ENCODE measurements around the gene GID8. TPM values are rescaled to one million over a fixed set of nuclear protein-coding genes. Genes with fewer than 3 reads are reported as not detected.
A peak's percentile ranks its signal among the peaks of the same experiment; 100 is the strongest.

GID8 gene
- total RNA-seq, 1 experiment from 2014 or later, result 25.3 TPM

- no peak for DNase-seq (ENCODE audit: low read depth)
Observed at GRCh38 chr20:62984666-62985443, 46.9 kb downstream of the GID8 start.

- DNase-seq (ENCODE audit: low read depth), result no peak
Observed at GRCh38 chr20:62985444-62985778, 47.5 kb downstream of the GID8 start.

GRCh38 chr20:62986257-62986800 lies 48.4 kb downstream of the GID8 start:
- no peak for DNase-seq (ENCODE audit: low read depth)

- DNase-seq (ENCODE audit: low read depth), result no peak
Observed at GRCh38 chr20:62987114-62987513, 49.2 kb downstream of the GID8 start.

- no peak for DNase-seq (ENCODE audit: low read depth)
Observed at GRCh38 chr20:62989201-62989601, 51.3 kb downstream of the GID8 start.

GRCh38 chr20:62990306-62990825 lies 52.4 kb downstream of the GID8 start:
- no peak for DNase-seq (ENCODE audit: low read depth)

- DNase-seq (ENCODE audit: low read depth), result no peak
Observed at GRCh38 chr20:62991196-62991807, 53.4 kb downstream of the GID8 start.

- DNase-seq (ENCODE audit: low read depth), result no peak
Observed at GRCh38 chr20:62991863-62992262, 53.9 kb downstream of the GID8 start.

- DNase-seq (ENCODE audit: low read depth), result no peak
Observed at GRCh38 chr20:62993856-62994494, 56.0 kb downstream of the GID8 start.

- no peak for DNase-seq (ENCODE audit: low read depth)
Observed at GRCh38 chr20:62994869-62995281, 56.9 kb downstream of the GID8 start.

- DNase-seq (ENCODE audit: low read depth), result no peak
Observed at GRCh38 chr20:62995481-62995880, 57.5 kb downstream of the GID8 start.

- DNase-seq (ENCODE audit: low read depth), result no peak
Observed at GRCh38 chr20:62995898-62996595, 58.1 kb downstream of the GID8 start.

GRCh38 chr20:62996596-62996982 lies 58.6 kb downstream of the GID8 start:
- no peak for DNase-seq (ENCODE audit: low read depth)

- peak; percentile 30 for DNase-seq (ENCODE audit: low read depth)
Observed at GRCh38 chr20:62997417-62998035, 59.6 kb downstream of the GID8 start.

Other genes starting within 250 kb of the GID8 start
- 0.17 TPM in 1 of 2 replicates, not detected in the other for gene NTSR1, start 229.3 kb upstream of the GID8 start, total RNA-seq (2014; rRNA removed; shearing (Covaris generic))
- 22.4 and 27.1 TPM in 2 replicates for gene MRGBP, start 141.7 kb upstream of the GID8 start, total RNA-seq (2014; rRNA removed; shearing (Covaris generic))
- gene OGFR, start 133.3 kb upstream of the GID8 start, total RNA-seq (2014; rRNA removed; shearing (Covaris generic)), result 44.2 and 55.0 TPM in 2 replicates
- gene COL9A3, start 121.1 kb upstream of the GID8 start, total RNA-seq (2014; rRNA removed; shearing (Covaris generic)), result 0.97 and 6.1 TPM in 2 replicates
- gene TCFL5, start 76.3 kb upstream of the GID8 start, total RNA-seq (2014; rRNA removed; shearing (Covaris generic)), result 11.7 and 12.6 TPM in 2 replicates
- 20.6 and 21.4 TPM in 2 replicates for gene DIDO1, start 11.6 kb upstream of the GID8 start, total RNA-seq (2014; rRNA removed; shearing (Covaris generic))
- gene SLC17A9, start 14.6 kb downstream of the GID8 start, total RNA-seq (2014; rRNA removed; shearing (Covaris generic)), result 0.33 and 0.91 TPM in 2 replicates
- gene BHLHE23, start 68.8 kb downstream of the GID8 start, total RNA-seq (2014; rRNA removed; shearing (Covaris generic)), result not detected in 2 replicates

Data from Daoy (cell line).